ENCODE data around the gene SEMA4D.
"Not testable (repeated sequence)": the region's sequence is repeated elsewhere in the genome, so short reads cannot be mapped to it uniquely, and the experiment has no call there.

SEMA4D gene

DNA sequence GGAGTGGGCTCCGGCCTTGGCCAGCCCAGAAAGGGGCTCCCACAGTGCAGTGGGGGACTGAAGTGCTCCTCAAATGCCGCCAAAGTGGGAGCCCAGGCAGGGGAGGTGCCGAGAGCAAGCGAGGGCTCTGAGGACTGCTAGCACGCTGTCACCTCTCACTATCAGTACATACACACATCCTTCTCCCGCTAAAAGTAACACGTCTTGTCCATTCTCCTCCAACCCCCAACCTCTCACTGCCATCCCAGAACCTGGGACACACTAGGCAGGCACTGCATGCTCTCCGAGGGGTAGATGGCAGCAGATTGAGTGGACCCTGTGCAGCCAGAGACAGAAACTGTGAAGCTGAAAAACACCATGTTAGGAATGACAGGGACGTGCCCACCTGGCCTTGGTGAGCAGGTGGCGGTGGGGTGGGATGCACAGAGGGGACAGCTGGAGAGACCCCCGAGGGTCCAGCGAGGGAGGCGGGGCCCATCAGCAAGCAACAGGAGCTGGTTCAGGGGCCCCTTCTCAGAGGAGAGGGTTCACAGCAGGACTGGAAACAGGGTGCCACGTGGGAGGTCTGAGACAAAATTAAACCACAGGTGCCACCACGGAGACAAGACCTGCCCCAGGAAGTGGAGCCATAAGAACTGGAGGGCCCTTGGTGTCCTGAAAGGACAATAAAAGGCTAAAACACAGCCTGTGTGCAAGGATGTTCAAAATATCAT lies 16.9 kb downstream of the SEMA4D start:
- no peak for DNase-seq

DNA sequence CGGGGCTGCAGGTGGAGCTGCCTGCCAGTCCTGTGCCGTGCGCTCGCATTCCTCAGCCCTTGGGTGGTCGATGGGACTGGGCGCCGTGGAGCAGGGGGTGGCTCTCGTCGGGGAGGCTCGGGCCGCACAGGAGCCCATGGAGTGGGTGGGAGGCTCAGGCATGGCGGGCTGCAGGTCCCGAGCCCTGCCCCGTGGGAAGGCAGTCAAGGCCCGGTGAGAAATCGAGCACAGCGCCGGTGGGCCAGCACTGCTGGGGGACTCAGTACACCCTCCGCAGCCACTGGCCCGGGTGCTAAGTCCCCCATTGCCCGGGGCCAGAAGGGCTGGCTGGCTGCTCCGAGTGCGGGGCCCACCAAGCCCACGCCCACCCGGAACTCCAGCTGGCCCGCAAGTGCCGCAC lies 17.5 kb downstream of the SEMA4D start:
- not testable (repeated sequence) for DNase-seq

GRCh38 chr9:89479669-89480011 lies 18.3 kb downstream of the SEMA4D start:
- DNase-seq: not testable (repeated sequence)

DNA sequence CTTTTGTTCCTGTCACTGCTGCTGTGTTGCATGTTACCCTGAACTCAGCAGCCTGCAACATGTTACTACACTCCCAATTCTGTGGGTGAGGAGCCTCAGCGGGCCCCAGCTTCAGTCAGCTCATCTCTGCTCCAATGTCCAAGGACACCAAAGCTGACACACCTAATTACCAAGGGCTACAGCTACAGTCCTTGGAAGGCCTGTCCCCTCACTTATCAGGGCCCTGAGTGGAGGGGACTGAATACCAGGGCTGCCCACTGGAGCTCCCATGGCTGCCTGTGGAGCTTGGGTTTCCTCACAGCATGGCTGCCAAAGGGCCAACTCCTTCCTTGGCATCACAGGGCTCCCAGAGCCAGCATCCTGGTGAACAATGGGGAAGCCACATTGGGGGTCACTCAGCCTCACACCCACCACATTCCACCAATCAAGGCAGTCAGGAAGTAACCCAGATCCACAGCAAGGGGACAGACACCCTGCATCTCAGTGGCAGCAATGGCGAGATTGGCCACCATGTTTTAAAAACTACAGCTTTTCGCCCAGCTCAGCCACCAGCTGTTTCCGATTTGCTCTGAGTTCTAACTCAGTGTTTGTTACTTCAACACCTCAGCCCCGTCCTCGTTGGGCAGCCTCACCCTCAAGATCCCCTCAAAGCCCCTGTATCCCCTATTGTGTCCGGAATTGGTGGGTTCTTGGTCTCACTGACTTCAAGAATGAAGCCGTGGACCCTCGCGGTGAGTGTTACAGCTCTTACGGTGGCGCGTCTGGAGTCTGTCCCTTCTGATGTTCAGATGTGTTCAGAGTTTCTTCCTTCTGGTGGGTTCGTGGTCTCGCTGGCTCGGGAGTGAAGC lies 18.9 kb downstream of the SEMA4D start:
- peak; percentile 40 for DNase-seq

GRCh38 chr9:89477811-89478630 lies 19.9 kb downstream of the SEMA4D start:
- peak; percentile 73 for DNase-seq

GRCh38 chr9:89477384-89477783 lies 20.5 kb downstream of the SEMA4D start:
- peak; percentile 53 for DNase-seq

DNA sequence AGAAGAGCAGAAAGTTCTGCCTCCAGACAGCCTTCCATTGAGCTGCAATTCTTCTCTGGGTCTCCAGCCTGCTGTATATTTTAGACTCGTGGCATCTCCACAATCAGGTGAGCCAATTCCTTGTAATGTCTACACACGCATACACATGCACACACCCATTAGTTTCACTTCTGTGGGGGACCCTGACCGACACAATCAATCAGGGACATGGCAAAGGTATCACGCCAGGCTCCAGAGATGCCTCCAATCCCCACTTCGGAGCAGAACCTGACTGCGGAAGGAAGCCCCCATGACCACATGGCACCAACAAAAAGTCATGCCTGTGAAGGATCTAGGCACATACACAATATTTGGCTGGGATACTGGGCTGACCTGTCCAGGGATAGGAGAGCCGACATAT lies 21.4 kb downstream of the SEMA4D start:
- DNase-seq: peak; percentile 18

- peak; percentile 20 for DNase-seq
Observed at GRCh38 chr9:89475891-89476440, 21.9 kb downstream of the SEMA4D start.

- peak; percentile 19 for DNase-seq
Observed at GRCh38 chr9:89474939-89475338, 23.0 kb downstream of the SEMA4D start.

DNA sequence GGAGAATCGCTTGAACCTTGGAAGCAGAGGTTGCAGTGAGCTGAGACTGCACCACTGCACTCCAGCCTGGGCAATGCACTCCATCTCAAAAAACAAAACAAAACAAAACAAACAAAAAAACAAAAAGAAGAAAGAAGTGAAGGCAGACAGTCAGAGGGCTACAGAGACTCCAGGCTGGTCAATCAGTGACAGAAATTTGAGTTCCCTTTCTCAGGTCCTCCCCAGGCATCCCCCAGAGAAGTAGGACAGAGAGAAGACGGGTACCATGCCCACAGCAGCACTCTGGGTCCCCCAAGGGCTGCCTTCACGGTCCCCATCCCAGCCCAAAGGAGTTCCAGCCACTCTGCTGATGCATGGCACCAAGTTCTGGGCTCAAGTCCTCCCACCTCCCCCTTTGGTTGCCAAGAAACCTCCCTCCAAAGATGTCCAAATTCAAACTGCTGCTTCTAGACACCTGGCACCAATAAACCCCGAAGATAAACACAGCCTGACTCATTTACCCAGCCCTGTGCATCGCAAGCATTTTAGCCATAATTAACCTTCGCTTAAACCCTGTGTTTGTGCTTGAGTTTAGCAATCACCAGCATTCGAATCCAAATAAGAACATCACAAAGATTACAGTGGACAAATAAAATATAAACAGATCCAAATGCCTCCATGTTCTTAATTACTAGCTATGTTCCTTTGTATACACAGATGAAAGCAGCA lies 24.0 kb downstream of the SEMA4D start:
- DNase-seq: peak; percentile 17

- DNase-seq: peak; percentile 29
Observed at GRCh38 chr9:89471796-89472320, 26.1 kb downstream of the SEMA4D start.

GRCh38 chr9:89471390-89471789 lies 26.5 kb downstream of the SEMA4D start:
- peak; percentile 43 for DNase-seq

DNA sequence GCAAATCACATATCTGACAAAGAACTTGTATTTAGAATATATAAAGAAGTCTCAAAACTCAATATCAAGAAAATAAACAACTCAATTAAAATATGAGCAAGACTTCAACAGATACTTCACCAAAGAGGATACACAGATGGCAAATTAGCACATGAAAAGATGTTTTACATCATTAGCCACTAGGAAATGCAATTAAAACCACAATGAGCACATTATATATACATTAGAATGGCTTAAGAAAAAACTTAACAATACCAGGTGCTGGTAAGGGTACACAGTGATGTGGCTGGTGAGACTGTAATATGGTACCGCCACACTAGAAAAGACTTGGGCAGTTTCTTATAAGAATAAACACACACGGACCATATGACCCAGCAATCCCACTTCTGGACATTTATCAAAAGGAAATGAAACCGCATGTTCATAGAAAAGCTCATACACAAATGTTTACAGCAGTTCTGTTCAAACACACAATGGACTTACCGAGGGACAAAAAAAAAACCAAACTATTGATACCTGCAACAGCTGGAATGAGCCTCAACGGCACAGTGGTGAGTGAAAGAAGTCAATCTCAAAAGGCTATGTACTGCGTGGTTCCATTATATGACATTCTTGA lies 27.6 kb downstream of the SEMA4D start:
- no peak for DNase-seq

DNA sequence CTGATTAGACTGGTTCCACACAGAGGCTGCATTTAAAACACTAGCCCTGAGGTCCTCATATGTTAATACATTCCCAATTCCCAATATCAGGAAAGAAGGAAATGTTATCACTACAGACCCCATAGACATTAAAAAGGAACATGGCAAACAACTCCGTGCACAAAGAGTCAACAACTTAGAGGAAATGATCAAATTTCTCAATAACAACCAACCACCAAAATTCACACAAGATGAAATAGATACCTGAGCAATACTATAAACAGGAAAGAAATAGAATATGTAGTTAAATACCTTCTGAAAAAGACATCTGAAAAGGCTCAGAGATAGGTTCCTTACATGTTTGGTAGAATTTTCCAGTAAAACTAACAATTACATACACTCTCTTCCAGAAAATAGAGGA lies 28.9 kb downstream of the SEMA4D start:
- no peak for DNase-seq

GRCh38 chr9:89468281-89468960 lies 29.5 kb downstream of the SEMA4D start:
- DNase-seq: peak; percentile 34

DNA sequence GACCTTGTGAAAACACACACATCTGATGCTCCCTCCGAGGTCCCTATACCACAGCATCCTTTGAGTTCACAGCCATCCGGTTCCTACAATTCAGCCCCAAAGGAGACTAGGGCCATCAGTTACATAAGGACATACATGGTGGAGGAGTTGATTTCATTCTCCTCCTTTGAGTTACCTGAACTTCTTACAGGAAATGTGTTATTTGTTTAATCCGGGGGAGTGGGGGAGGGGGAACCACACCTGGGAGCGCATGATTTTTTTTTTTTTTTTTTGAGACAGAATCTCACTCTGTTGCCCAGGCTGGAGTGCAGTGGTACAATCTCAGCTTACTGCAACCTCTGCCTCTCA lies 30.7 kb downstream of the SEMA4D start:
- no peak for DNase-seq

- DNase-seq: peak; percentile 48
Observed at GRCh38 chr9:89466451-89467277, 31.2 kb downstream of the SEMA4D start.

GRCh38 chr9:89465726-89466308 lies 32.1 kb downstream of the SEMA4D start:
- peak; percentile 18 for DNase-seq

DNA sequence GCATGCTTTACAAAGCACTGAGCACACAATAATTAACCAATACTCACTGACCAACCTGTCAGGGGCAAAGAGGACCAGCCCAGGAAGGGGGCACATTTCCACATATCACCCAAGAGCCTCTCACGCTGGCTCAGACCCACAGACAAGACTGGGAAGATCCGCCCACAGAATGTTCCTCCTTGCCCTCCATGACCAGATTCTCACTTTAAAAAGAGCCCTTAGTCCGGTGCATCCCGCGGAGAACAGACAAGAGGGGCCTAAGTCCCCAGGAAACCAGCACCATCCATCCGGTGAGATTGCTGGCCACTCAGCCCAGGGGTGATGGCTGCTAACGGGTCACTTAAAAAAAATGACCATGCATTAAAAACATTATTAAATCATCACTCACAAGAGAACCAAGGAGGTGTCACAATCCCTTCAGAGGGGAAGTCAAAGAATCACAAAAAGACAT lies 32.9 kb downstream of the SEMA4D start:
- DNase-seq: peak; percentile 17
